ENCODE results near the gene ASF1A.

DNA sequence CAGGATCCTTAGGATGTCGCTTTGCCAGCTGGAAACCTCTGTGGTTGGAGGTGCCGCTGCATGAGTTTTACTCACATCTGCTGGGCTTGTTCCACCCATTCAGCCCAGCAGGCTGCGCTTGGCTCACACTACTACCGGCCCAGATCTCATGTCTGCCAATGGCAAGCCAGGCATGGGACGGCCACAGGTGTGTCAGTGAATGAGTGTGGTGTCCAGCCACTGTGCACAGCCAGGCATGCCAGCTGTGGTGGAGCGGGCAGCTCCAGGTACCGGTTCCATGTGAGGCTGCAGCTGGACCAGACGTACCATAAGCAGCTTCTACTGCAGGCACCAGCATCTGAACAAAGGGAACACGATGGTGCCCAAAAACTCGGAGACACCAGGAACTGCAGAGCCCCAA lies 33.1 kb upstream of the ASF1A start:
- TF ChIP-seq CTCF (IDR thresholded peaks at IDR 0.05; ENCODE audit: low read depth, low read length, missing input control) (no peak), RAD21 (IDR thresholded peaks at IDR 0.05) (no peak), SP1 (IDR thresholded peaks at IDR 0.05) (no peak), YY1 (IDR thresholded peaks at IDR 0.05) (no peak), ZBTB33 (IDR thresholded peaks at IDR 0.05) (no peak), ATF3 (IDR thresholded peaks at IDR 0.05) (no peak), NR2F2 (IDR thresholded peaks at IDR 0.05) (no peak)
- TF ChIP-seq, protein P1, sequence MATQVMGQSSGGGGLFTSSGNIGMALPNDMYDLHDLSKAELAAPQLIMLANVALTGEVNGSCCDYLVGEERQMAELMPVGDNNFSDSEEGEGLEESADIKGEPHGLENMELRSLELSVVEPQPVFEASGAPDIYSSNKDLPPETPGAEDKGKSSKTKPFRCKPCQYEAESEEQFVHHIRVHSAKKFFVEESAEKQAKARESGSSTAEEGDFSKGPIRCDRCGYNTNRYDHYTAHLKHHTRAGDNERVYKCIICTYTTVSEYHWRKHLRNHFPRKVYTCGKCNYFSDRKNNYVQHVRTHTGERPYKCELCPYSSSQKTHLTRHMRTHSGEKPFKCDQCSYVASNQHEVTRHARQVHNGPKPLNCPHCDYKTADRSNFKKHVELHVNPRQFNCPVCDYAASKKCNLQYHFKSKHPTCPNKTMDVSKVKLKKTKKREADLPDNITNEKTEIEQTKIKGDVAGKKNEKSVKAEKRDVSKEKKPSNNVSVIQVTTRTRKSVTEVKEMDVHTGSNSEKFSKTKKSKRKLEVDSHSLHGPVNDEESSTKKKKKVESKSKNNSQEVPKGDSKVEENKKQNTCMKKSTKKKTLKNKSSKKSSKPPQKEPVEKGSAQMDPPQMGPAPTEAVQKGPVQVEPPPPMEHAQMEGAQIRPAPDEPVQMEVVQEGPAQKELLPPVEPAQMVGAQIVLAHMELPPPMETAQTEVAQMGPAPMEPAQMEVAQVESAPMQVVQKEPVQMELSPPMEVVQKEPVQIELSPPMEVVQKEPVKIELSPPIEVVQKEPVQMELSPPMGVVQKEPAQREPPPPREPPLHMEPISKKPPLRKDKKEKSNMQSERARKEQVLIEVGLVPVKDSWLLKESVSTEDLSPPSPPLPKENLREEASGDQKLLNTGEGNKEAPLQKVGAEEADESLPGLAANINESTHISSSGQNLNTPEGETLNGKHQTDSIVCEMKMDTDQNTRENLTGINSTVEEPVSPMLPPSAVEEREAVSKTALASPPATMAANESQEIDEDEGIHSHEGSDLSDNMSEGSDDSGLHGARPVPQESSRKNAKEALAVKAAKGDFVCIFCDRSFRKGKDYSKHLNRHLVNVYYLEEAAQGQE (IDR thresholded peaks at IDR 0.05): no peak
